ENCODE data around the gene EVC2.

DNA sequence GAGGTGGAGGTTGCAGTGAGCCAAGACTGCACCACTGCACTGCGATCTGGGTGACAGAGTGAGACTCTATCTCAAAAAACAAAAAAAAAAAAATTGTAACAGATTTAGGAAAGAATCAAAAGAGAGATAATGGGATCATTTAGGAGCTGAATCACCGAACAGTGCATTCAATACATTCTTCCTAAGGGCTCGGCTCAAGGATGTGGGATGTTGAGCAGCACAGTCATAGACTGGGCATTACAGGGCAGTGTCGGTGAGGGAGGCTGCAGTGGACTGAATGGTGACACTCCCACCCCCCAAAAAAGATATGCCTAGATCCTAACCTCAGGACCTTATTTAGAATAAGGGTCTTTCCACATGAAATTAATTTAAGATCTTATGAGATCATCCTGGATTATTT lies 70.0 kb downstream of the EVC2 start:
- no peak for TF ChIP-seq POLR2A (IDR thresholded peaks at IDR 0.05)
- TF ChIP-seq, protein P1, sequence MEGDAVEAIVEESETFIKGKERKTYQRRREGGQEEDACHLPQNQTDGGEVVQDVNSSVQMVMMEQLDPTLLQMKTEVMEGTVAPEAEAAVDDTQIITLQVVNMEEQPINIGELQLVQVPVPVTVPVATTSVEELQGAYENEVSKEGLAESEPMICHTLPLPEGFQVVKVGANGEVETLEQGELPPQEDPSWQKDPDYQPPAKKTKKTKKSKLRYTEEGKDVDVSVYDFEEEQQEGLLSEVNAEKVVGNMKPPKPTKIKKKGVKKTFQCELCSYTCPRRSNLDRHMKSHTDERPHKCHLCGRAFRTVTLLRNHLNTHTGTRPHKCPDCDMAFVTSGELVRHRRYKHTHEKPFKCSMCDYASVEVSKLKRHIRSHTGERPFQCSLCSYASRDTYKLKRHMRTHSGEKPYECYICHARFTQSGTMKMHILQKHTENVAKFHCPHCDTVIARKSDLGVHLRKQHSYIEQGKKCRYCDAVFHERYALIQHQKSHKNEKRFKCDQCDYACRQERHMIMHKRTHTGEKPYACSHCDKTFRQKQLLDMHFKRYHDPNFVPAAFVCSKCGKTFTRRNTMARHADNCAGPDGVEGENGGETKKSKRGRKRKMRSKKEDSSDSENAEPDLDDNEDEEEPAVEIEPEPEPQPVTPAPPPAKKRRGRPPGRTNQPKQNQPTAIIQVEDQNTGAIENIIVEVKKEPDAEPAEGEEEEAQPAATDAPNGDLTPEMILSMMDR (IDR thresholded peaks at IDR 0.05): no peak
- TF ChIP-seq POLR2AphosphoS5 (IDR thresholded peaks at IDR 0.05): no peak
- TF ChIP-seq EP300 (IDR thresholded peaks at IDR 0.05; ENCODE audit: low read depth): no peak
